Right atrium auricular region (tissue), 2 donors: ENCODE measurements around the gene TNFRSF6B. TPM values are rescaled to one million over a fixed set of nuclear protein-coding genes. Genes with fewer than 3 reads are reported as not detected.

Source experiments
- DNase-seq: peaks from one replicate; pipeline ENCODE4 v3.0.0-alpha.2; 2019; ENCODE audit warnings: low spot score
- H3K27ac ChIP-seq, 2 donors: fragments of 200-600 bp; sonication (generic); 1 replicate in 1 of 2; 2 replicates in 1 of 2; pipeline ENCODE4 v1.5.1; 2016 to 2019
- H3K27me3 ChIP-seq, 2 donors: fragments of 200-600 bp; sonication (generic); one replicate each; pipeline versions ENCODE4 v1.5.1 to v1.6.0; 2017 to 2019
- H3K36me3 ChIP-seq: fragments of 200-600 bp; sonication (generic); one replicate; pipeline ENCODE4 v1.5.1; 2016
- H3K4me1 ChIP-seq, 2 donors: fragments of 200-600 bp; sonication (generic); one replicate each; pipeline versions ENCODE4 v1.5.1 to v1.6.0; 2017 to 2019
- H3K4me3 ChIP-seq, 2 donors: fragments of 200-600 bp; sonication (generic); 1 replicate in 1 of 2; 2 replicates in 1 of 2; pipeline ENCODE4 v1.5.1; 2017 to 2019; ENCODE audit warnings: mild to moderate bottlenecking in 1 of 2, moderate library complexity in 1 of 2
- H3K9me3 ChIP-seq, 2 donors: fragments of 200-600 bp; sonication (generic); one replicate each; pipeline ENCODE4 v1.5.1; 2019
- CTCF ChIP-seq, 2 donors: fragments of 200-600 bp; sonication (generic); IDR thresholded peaks; one replicate each; pipeline ENCODE4 v1.5.1; 2019; ENCODE audit warnings: antibody characterized with exemption in 2 of 2
- total RNA-seq, 2 donors: library from RNA; depleted of rRNA; stranded (reverse); fragments of >200 nt; gene quantifications; one replicate each; pipeline ENCODE4 v1.1.0, GENCODE V29; 2016

The TNFRSF6B gene
- total RNA-seq, 2 donors from 2014 or later = 1.2 to 3.8 TPM

GRCh38 chr20:63693083-63693732 is 3.2 kb upstream of the TNFRSF6B start:
- Histone ChIP-seq H3K9me3 (no peaks in the 10 kb centered on the region), H3K27ac (no peak overlapping the region), H3K27me3 (no peaks in the 10 kb centered on the region), H3K4me3 (no peak overlapping the region), H3K4me1 (peaks cover 0 to 46% of the 10 kb centered on the region in 2 donors), H3K36me3 (peaks cover 14% of the 10 kb centered on the region)
- no peak for DNase-seq
- TF ChIP-seq CTCF (IDR thresholded peaks at IDR 0.05) = no peak

GRCh38 chr20:63693733-63694583 is 2.5 kb upstream of the TNFRSF6B start:
- no peak for TF ChIP-seq CTCF (IDR thresholded peaks at IDR 0.05)
- Histone ChIP-seq H3K27me3 (no peaks in the 10 kb centered on the region), H3K36me3 (peaks cover 14% of the 10 kb centered on the region), H3K9me3 (no peaks in the 10 kb centered on the region), H3K4me3 (no peak overlapping the region), H3K27ac (no peak overlapping the region), H3K4me1 (peaks cover 0 to 46% of the 10 kb centered on the region in 2 donors)
- DNase-seq = no peak

GRCh38 chr20:63694584-63695423 is 1.6 kb upstream of the TNFRSF6B start:
- H3K36me3 ChIP-seq = peaks cover 14% of the 10 kb centered on the region
- no peak overlapping the region for H3K27ac ChIP-seq
- H3K9me3 ChIP-seq = no peaks in the 10 kb centered on the region
- DNase-seq = no peak
- H3K4me3 ChIP-seq = no peak overlapping the region
- H3K4me1 ChIP-seq = peaks cover 0 to 49% of the 10 kb centered on the region in 2 donors
- no peak for TF ChIP-seq CTCF (IDR thresholded peaks at IDR 0.05)
- no peaks in the 10 kb centered on the region for H3K27me3 ChIP-seq

- Histone ChIP-seq H3K27ac (peak overlapping the region; percentile 53 to 61), H3K27me3 (no peaks in the 10 kb centered on the region), H3K36me3 (peaks cover 14% of the 10 kb centered on the region), H3K4me3 (no peak overlapping the region), H3K9me3 (no peaks in the 10 kb centered on the region), H3K4me1 (peaks cover 0 to 52% of the 10 kb centered on the region in 2 donors)
- TF ChIP-seq CTCF (IDR thresholded peaks at IDR 0.05) = no peak
- DNase-seq = no peak
Measured at GRCh38 chr20:63695424-63696305, 787 bp upstream of the TNFRSF6B start.

GRCh38 chr20:63696306-63696627 is 185 bp upstream of the TNFRSF6B start:
- Histone ChIP-seq H3K27ac (peak overlapping the region; percentile 53 to 61), H3K4me3 (peak overlapping the region in 1 of 2 donors; percentile 37), H3K4me1 (peaks cover 0 to 52% of the 10 kb centered on the region in 2 donors), H3K36me3 (peaks cover 14% of the 10 kb centered on the region), H3K27me3 (no peaks in the 10 kb centered on the region), H3K9me3 (no peaks in the 10 kb centered on the region)
- TF ChIP-seq CTCF (IDR thresholded peaks at IDR 0.05) = no peak
- no peak for DNase-seq
